Measurements from ENCODE around the gene WDR74.

GRCh38 chr11:62816557-62816956 is 22.8 kb downstream of the WDR74 start:
- TF ChIP-seq, protein P1, sequence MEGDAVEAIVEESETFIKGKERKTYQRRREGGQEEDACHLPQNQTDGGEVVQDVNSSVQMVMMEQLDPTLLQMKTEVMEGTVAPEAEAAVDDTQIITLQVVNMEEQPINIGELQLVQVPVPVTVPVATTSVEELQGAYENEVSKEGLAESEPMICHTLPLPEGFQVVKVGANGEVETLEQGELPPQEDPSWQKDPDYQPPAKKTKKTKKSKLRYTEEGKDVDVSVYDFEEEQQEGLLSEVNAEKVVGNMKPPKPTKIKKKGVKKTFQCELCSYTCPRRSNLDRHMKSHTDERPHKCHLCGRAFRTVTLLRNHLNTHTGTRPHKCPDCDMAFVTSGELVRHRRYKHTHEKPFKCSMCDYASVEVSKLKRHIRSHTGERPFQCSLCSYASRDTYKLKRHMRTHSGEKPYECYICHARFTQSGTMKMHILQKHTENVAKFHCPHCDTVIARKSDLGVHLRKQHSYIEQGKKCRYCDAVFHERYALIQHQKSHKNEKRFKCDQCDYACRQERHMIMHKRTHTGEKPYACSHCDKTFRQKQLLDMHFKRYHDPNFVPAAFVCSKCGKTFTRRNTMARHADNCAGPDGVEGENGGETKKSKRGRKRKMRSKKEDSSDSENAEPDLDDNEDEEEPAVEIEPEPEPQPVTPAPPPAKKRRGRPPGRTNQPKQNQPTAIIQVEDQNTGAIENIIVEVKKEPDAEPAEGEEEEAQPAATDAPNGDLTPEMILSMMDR (IDR thresholded peaks at IDR 0.05), result no peak
- no peak for TF ChIP-seq POLR2AphosphoS5 (IDR thresholded peaks at IDR 0.05)
